Measurements from ENCODE around the gene NFASC. TPM values are rescaled to one million over a fixed set of nuclear protein-coding genes. Genes with fewer than 3 reads are reported as not detected.

The NFASC gene
- total RNA-seq, 1 experiment from 2014 or later = 1.6 TPM

DNA sequence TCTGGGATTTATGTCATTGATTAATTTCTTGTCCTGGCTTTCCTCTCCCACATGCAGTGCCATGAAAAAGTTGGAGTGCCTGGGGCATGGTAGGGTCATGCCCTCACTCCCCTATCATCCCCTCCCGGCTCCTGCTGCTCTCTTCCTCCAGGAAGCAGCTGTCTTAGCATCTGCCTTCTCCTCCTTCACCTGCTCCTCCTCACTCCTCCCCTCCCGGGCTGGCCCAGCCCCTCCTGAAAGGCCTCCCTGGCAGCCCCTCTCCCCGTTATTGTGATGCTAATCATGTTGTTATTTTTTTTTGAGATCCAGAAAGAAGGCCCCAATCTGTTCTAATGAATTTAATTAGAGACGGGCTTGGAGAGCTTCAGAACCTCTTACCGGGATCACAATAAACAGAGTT is 36.3 kb upstream of the NFASC start:
- TF ChIP-seq, protein P1, sequence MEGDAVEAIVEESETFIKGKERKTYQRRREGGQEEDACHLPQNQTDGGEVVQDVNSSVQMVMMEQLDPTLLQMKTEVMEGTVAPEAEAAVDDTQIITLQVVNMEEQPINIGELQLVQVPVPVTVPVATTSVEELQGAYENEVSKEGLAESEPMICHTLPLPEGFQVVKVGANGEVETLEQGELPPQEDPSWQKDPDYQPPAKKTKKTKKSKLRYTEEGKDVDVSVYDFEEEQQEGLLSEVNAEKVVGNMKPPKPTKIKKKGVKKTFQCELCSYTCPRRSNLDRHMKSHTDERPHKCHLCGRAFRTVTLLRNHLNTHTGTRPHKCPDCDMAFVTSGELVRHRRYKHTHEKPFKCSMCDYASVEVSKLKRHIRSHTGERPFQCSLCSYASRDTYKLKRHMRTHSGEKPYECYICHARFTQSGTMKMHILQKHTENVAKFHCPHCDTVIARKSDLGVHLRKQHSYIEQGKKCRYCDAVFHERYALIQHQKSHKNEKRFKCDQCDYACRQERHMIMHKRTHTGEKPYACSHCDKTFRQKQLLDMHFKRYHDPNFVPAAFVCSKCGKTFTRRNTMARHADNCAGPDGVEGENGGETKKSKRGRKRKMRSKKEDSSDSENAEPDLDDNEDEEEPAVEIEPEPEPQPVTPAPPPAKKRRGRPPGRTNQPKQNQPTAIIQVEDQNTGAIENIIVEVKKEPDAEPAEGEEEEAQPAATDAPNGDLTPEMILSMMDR (conservative IDR thresholded peaks at IDR 0.05; ENCODE audit: low read depth, low read length) = no peak
- no peak for TF ChIP-seq EZH2phosphoT487 (IDR thresholded peaks at IDR 0.05; ENCODE audit: borderline replicate concordance, low read length)
- no peaks in the 10 kb centered on the region for H4K20me1 ChIP-seq (ENCODE audit: low read length)
- no peaks in the 10 kb centered on the region for H3K9me2 ChIP-seq (replicated peaks; ENCODE audit: low read length)
- POLR2A ChIA-PET (ENCODE audit: unreplicated experiment) = no interaction called here
- no peaks in the 10 kb centered on the region for H3F3A ChIP-seq (ENCODE audit: low read length, unreplicated experiment)
- intact Hi-C loops (cut with micrococcal nuclease) = no loop called here
- H3K27me3 ChIP-seq (ENCODE audit: low read length) = peaks cover 48% of the 10 kb centered on the region
- no peak overlapping the region for H3K4me2 ChIP-seq (ENCODE audit: low read length)
- H3K4me1 ChIP-seq (ENCODE audit: insufficient read depth, low read length) = no peaks in the 10 kb centered on the region
- no peaks in the 10 kb centered on the region for H3K36me3 ChIP-seq (ENCODE audit: low read depth, low read length)
- no peak overlapping the region for H3K27ac ChIP-seq (ENCODE audit: low read length)
- ATAC-seq (no peak), DNase-seq (no peak)
- H3K4me3 ChIP-seq (ENCODE audit: low read length) = no peak overlapping the region
- H3K79me2 ChIP-seq (ENCODE audit: low read length) = no peaks in the 10 kb centered on the region
- no peak overlapping the region for H3K9ac ChIP-seq (ENCODE audit: low read length)
- BruUV-seq (replicated peaks) = no TSS peak
- CTCF ChIA-PET = no interaction called here
- H3K9me3 ChIP-seq (ENCODE audit: low read length) = no peaks in the 10 kb centered on the region
- H2AFZ ChIP-seq (ENCODE audit: low read length) = no peak overlapping the region

DNA sequence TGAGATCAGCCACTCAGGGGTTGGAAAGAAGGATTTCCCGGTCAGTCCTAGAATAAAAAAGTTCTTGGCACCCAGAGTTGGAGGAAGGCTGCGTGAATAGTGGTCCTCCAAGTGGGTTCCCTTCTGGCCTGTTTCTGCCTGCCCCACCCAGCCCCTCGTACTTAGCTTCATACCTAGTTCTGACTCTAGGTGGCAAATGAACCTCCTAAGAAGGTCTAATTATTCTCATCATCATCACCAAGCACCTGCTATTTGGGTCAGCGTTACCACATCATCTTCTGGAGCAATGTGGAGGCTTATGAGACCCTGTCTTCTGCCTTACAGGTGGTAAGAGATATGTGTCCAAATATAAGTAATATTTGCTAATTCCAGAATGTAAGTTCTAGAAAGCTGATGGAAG is 35.9 kb upstream of the NFASC start:
- Histone ChIP-seq H3K4me3 (ENCODE audit: low read length) (no peak overlapping the region), H3K36me3 (ENCODE audit: low read depth, low read length) (no peaks in the 10 kb centered on the region), H3K27ac (ENCODE audit: low read length) (no peak overlapping the region), H2AFZ (ENCODE audit: low read length) (no peak overlapping the region), H3F3A (ENCODE audit: low read length, unreplicated experiment) (no peaks in the 10 kb centered on the region), H3K79me2 (ENCODE audit: low read length) (no peaks in the 10 kb centered on the region), H4K20me1 (ENCODE audit: low read length) (no peaks in the 10 kb centered on the region), H3K9me2 (replicated peaks; ENCODE audit: low read length) (no peaks in the 10 kb centered on the region), H3K9ac (ENCODE audit: low read length) (no peak overlapping the region), H3K9me3 (ENCODE audit: low read length) (no peaks in the 10 kb centered on the region), H3K27me3 (ENCODE audit: low read length) (peaks cover 46% of the 10 kb centered on the region), H3K4me2 (ENCODE audit: low read length) (no peak overlapping the region), H3K4me1 (ENCODE audit: insufficient read depth, low read length) (no peaks in the 10 kb centered on the region)
- DNase-seq = no peak
- TF ChIP-seq, protein P1 (conservative IDR thresholded peaks at IDR 0.05; ENCODE audit: low read depth, low read length) = no peak
- ChIA-PET CTCF (no interaction called here), POLR2A (ENCODE audit: unreplicated experiment) (no interaction called here)
- ATAC-seq = no peak
- intact Hi-C loops (cut with micrococcal nuclease) = no loop called here
- BruUV-seq (replicated peaks) = no TSS peak

DNA sequence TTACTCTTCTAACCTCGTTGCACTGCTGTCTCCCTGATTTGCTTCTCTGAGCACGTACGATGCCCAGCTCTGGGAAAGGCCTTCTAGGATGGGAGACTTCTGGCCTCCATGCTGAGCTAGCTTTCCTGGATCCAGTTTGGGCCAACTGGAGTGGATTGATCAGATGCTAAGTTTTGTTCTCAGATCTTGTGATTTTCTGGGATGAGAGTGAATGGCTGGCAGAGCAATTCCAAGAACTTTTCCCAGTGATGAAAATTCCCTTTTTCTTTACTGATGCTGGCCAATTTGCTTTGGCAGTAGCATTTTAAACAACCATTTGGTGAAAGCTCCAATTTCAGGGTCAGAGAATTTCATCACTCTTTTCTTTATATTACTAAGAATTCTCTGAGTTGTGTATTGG is 34.9 kb upstream of the NFASC start:
- no peaks in the 10 kb centered on the region for H3K9me2 ChIP-seq (replicated peaks; ENCODE audit: low read length)
- no peak overlapping the region for H3K4me3 ChIP-seq (ENCODE audit: low read length)
- no peaks in the 10 kb centered on the region for H4K20me1 ChIP-seq (ENCODE audit: low read length)
- H3K27me3 ChIP-seq (ENCODE audit: low read length) = peaks cover 36% of the 10 kb centered on the region
- no peak overlapping the region for H3K27ac ChIP-seq (ENCODE audit: low read length)
- DNase-seq (no peak), ATAC-seq (no peak)
- BruUV-seq (replicated peaks) = no TSS peak
- intact Hi-C loops (cut with micrococcal nuclease) = no loop called here
- no peaks in the 10 kb centered on the region for H3K4me1 ChIP-seq (ENCODE audit: insufficient read depth, low read length)
- TF ChIP-seq EZH2 (IDR thresholded peaks at IDR 0.05; ENCODE audit: low read length, unreplicated experiment) = no peak
- TF ChIP-seq EZH2phosphoT487 (IDR thresholded peaks at IDR 0.05; ENCODE audit: borderline replicate concordance, low read length) = no peak
- TF ChIP-seq, protein P1 (conservative IDR thresholded peaks at IDR 0.05; ENCODE audit: low read depth, low read length) = no peak
- no peaks in the 10 kb centered on the region for H3F3A ChIP-seq (ENCODE audit: low read length, unreplicated experiment)
- no peaks in the 10 kb centered on the region for H3K9me3 ChIP-seq (ENCODE audit: low read length)
- CTCF ChIA-PET = no interaction called here
- no peaks in the 10 kb centered on the region for H3K79me2 ChIP-seq (ENCODE audit: low read length)
- no peak overlapping the region for H2AFZ ChIP-seq (ENCODE audit: low read length)
- H3K36me3 ChIP-seq (ENCODE audit: low read depth, low read length) = no peaks in the 10 kb centered on the region
- H3K9ac ChIP-seq (ENCODE audit: low read length) = no peak overlapping the region
- no peak overlapping the region for H3K4me2 ChIP-seq (ENCODE audit: low read length)
- POLR2A ChIA-PET (ENCODE audit: unreplicated experiment) = no interaction called here
